Caco-2 (cell line): ENCODE results near the gene NKAIN4. TPM values are rescaled to one million over a fixed set of nuclear protein-coding genes. Genes with fewer than 3 reads are reported as not detected.

Experiments
- BruUV-seq: library from RNA; stranded (reverse); fragments of 400-500 nt; replicated peaks from 2 replicates; lab custom pipeline; 2021; lab: Mats Ljungman, UMichigan
- CTCF ChIA-PET: fragments of 300-600 bp; sonication (Branson Sonifier 250); formaldehyde crosslinking; loops from one replicate; lab custom pipeline; 2022; ENCODE audit warnings: antibody characterized with exemption; lab: Charles Lee
- POLR2A ChIA-PET: fragments of 300-600 bp; sonication (Branson Sonifier 250); formaldehyde crosslinking; loops from one replicate; lab custom pipeline; 2022; ENCODE audit warnings: antibody characterized with exemption; lab: Charles Lee
- DNase-seq, 2 experiments: peaks; one replicate each; pipeline versions ENCODE4 v3.0.0 to v3.0.0-alpha.2; 2020 to 2022
- H3K27me3 ChIP-seq: replicated peaks from 2 replicates; pipeline ENCODE4 v1.6.0; 2011; ENCODE audit warnings: low read length; ENCODE audit not compliant: control insufficient read depth, insufficient read depth
- H3K36me3 ChIP-seq: 2 replicates; pipeline ENCODE4 v1.5.1; 2011; ENCODE audit warnings: low read length; ENCODE audit not compliant: control insufficient read depth, insufficient read depth
- H3K4me1 ChIP-seq: fragments of 250-450 bp; sonication (Bioruptor Pico); 2 replicates; pipeline ENCODE4 v1.5.1; 2020; ENCODE audit warnings: mild to moderate bottlenecking
- H3K4me3 ChIP-seq: 2 replicates; pipeline ENCODE4 v1.5.1; 2011; ENCODE audit warnings: low read depth, mild to moderate bottlenecking, control low read depth, low read length
- H3K9me3 ChIP-seq: fragments of 250-450 bp; sonication (Bioruptor Pico); 2 replicates; pipeline ENCODE4 v1.5.1; 2020; ENCODE audit warnings: mild to moderate bottlenecking, moderate library complexity
- H3K27ac Mint-ChIP-seq: one replicate; pipeline ENCODE4 v1.8.0; 2022; ENCODE audit warnings: mixed read lengths; ENCODE audit not compliant: unreplicated experiment
- H3K27me3 Mint-ChIP-seq: one replicate; pipeline ENCODE4 v1.8.0; 2022; ENCODE audit warnings: mixed read lengths; ENCODE audit not compliant: insufficient read depth, unreplicated experiment
- H3K36me3 Mint-ChIP-seq: one replicate; pipeline ENCODE4 v1.8.0; 2022; ENCODE audit warnings: mild to moderate bottlenecking, mixed read lengths; ENCODE audit not compliant: insufficient read depth, unreplicated experiment
- H3K4me1 Mint-ChIP-seq: one replicate; pipeline ENCODE4 v1.8.0; 2022; ENCODE audit warnings: low read depth, mixed read lengths; ENCODE audit not compliant: unreplicated experiment
- H3K4me3 Mint-ChIP-seq: one replicate; pipeline ENCODE4 v1.8.0; 2022; ENCODE audit warnings: mild to moderate bottlenecking, moderate library complexity, mixed read lengths; ENCODE audit not compliant: unreplicated experiment
- H3K9me3 Mint-ChIP-seq: one replicate; pipeline ENCODE4 v1.8.0; 2022; ENCODE audit warnings: mixed read lengths; ENCODE audit not compliant: unreplicated experiment
- intact Hi-C: fragments of 100-400 bp; cut with micrococcal nuclease; formaldehyde crosslinking; loops from one replicate; pipeline ENCODE4 v1.10.0; 2022; ENCODE audit not compliant: unreplicated experiment
- total RNA-seq: library from RNA; stranded (reverse); gene quantifications from 2 replicates; pipeline ENCODE4 v1.2.3, GENCODE V29; 2022
- TF ChIP-seq, protein P1 (sequence below), 2 experiments: fragments of 200-600 bp in 1 of 2; IDR thresholded peaks; 1 replicate in 1 of 2; 2 replicates in 1 of 2; pipeline versions ENCODE4 v1.5.1 to v1.8.0; 2011 to 2022; ENCODE audit warnings: antibody characterized with exemption in 1 of 2, control low read depth in 1 of 2, inconsistent platforms in 1 of 2, low read depth in 1 of 2, low read length in 1 of 2, mild to moderate bottlenecking in 1 of 2, moderate library complexity in 1 of 2; ENCODE audit not compliant: insufficient read depth in 1 of 2, severe bottlenecking in 1 of 2, unreplicated experiment in 1 of 2

NKAIN4 gene
- total RNA-seq, 1 experiment from 2014 or later = 2.7 TPM

DNA sequence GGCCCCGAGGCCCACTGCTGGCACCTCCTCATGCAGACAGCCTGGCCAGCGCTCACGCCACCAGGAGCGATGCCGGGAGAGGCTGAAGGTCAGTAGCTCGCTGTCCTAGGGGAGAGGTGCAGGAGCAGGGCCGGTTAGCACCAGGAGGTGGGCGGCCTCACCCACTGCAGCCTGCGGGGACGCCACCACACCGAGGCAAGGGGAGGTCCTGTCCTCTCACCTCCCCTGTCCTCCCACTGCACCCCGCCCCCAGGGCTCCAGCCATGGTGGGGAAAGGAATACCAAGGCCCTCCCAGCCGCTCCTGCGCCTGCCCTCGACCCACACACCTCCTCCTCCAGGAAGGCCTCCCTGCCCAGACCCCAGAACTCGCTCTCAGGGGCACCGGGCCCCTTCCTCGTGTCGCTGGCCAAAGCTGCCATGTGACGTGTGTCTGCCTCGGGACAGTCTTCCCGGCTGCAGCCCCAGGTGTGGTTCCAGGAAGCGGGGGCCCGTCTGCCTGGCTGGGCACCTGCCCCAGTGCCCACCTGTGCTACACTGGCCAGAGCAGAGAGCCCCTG is 6.5 kb downstream of the NKAIN4 start:
- intact Hi-C loops = no loop called here
- Histone ChIP-seq H3K9me3 (no peaks in the 10 kb centered on the region), H3K36me3 (no peaks in the 10 kb centered on the region), H3K4me1 (peaks cover 36% of the 10 kb centered on the region), H3K27me3 (no peaks in the 10 kb centered on the region), H3K4me3 (no peak overlapping the region)
- Mint-ChIP-seq H3K27me3 (no peaks in the 10 kb centered on the region), H3K4me1 (peaks cover 24% of the 10 kb centered on the region), H3K27ac (no peak overlapping the region), H3K4me3 (no peak overlapping the region), H3K9me3 (no peaks in the 10 kb centered on the region), H3K36me3 (peaks cover 9% of the 10 kb centered on the region)
- TF ChIP-seq, protein P1, sequence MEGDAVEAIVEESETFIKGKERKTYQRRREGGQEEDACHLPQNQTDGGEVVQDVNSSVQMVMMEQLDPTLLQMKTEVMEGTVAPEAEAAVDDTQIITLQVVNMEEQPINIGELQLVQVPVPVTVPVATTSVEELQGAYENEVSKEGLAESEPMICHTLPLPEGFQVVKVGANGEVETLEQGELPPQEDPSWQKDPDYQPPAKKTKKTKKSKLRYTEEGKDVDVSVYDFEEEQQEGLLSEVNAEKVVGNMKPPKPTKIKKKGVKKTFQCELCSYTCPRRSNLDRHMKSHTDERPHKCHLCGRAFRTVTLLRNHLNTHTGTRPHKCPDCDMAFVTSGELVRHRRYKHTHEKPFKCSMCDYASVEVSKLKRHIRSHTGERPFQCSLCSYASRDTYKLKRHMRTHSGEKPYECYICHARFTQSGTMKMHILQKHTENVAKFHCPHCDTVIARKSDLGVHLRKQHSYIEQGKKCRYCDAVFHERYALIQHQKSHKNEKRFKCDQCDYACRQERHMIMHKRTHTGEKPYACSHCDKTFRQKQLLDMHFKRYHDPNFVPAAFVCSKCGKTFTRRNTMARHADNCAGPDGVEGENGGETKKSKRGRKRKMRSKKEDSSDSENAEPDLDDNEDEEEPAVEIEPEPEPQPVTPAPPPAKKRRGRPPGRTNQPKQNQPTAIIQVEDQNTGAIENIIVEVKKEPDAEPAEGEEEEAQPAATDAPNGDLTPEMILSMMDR (IDR thresholded peaks at IDR 0.05; ENCODE audit: insufficient read depth in 1 of 2, low read depth in 1 of 2, low read length in 1 of 2, severe bottlenecking in 1 of 2, unreplicated experiment in 1 of 2) = no peak
- ChIA-PET POLR2A (no interaction called here), CTCF (interaction anchor here (0.6 to 1.9 kb wide), 3 partner anchors 13 to 273 kb away, joined by 3 to 19 read pairs (median 9); no protein-coding TSS in a partner anchor)
- DNase-seq = no peak
- no TSS peak for BruUV-seq

DNA sequence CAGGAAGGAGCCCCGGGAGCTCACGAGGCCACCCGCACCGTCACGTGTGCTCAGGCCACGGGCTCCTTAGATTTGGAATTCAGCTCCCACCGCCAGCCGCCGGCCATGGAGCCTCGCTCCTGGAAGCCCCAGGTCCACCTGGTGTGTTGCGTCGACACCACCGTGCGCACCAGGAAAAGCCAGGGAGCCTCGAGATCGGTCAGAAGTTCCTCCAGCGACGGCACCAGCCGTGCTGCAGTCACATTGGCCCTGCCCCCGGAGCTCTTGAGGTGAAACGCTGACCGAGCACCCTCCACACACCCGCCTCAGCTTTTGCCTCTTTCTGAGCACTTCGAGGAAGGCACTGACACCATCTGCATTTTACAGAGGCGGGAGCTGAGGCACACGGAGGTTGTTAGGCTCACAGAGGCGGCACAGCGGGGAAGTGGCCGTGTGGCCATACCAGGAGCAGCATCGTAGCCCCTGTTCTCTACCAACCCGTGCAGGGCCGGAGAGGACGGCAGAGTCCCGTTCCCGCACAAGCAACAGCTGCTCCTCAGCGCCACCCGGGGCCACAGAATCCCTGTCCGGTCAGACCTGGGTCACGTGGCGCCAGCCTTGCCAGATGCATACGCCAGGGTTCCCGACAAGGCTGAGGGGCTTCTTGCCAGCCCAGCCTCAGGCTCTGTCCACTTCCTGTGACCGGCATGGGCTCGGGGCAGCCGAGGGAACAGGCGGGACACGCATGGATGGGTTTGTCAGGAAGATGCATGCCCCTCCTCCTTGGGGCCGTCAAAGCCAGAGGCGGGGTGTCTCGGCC is 7.6 kb downstream of the NKAIN4 start:
- Mint-ChIP-seq H3K27me3 (no peaks in the 10 kb centered on the region), H3K9me3 (no peaks in the 10 kb centered on the region), H3K4me3 (no peak overlapping the region), H3K27ac (no peak overlapping the region), H3K36me3 (peaks cover 9% of the 10 kb centered on the region), H3K4me1 (peaks cover 24% of the 10 kb centered on the region)
- TF ChIP-seq, protein P1 (IDR thresholded peaks at IDR 0.05; ENCODE audit: insufficient read depth in 1 of 2, low read depth in 1 of 2, low read length in 1 of 2, severe bottlenecking in 1 of 2, unreplicated experiment in 1 of 2) = no peak
- no TSS peak for BruUV-seq
- Histone ChIP-seq H3K27me3 (no peaks in the 10 kb centered on the region), H3K4me3 (no peak overlapping the region), H3K9me3 (no peaks in the 10 kb centered on the region), H3K36me3 (no peaks in the 10 kb centered on the region), H3K4me1 (peaks cover 42% of the 10 kb centered on the region)
- intact Hi-C loops = no loop called here
- ChIA-PET POLR2A (no interaction called here), CTCF (interaction anchor here (0.6 to 1.8 kb wide), 3 partner anchors 14 to 272 kb away, joined by 3 to 15 read pairs (median 9); no protein-coding TSS in a partner anchor)
- no peak for DNase-seq

DNA sequence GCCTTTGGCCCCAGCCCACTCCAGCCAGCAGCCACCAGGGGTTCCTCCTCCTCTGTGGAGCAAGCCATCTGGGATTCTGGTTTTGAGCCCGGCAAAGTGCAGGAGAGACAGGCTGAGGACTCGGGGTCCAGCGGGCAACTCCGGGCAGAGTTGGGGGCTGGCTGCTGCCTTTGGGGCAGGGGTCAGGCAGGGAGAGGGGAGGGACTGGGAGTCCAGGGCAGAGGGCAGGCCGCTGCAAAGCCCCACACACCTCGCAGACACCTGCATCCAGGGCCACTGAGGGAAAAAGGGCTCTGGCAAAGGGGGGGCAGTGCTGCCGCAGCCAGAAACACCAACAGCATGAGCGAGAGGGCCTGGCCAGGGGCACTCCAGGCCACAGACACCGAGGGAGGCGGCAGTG is 9.8 kb downstream of the NKAIN4 start:
- intact Hi-C loops = no loop called here
- Histone ChIP-seq H3K36me3 (no peaks in the 10 kb centered on the region), H3K9me3 (no peaks in the 10 kb centered on the region), H3K4me1 (peaks cover 38% of the 10 kb centered on the region), H3K27me3 (no peaks in the 10 kb centered on the region), H3K4me3 (no peak overlapping the region)
- no peaks in the 10 kb centered on the region for H3K36me3 Mint-ChIP-seq
- TF ChIP-seq, protein P1 (IDR thresholded peaks at IDR 0.05; ENCODE audit: insufficient read depth in 1 of 2, low read depth in 1 of 2, low read length in 1 of 2, severe bottlenecking in 1 of 2, unreplicated experiment in 1 of 2) = no peak
- H3K27me3 Mint-ChIP-seq = no peaks in the 10 kb centered on the region
- H3K9me3 Mint-ChIP-seq = no peaks in the 10 kb centered on the region
- H3K4me1 Mint-ChIP-seq = peaks cover 11% of the 10 kb centered on the region
- CTCF ChIA-PET = interaction anchor here (1.7 kb wide), 1 partner anchor 9 kb away, joined by 8 read pairs; the partner anchor contains the start of gene BIRC7
- DNase-seq = no peak
- H3K27ac Mint-ChIP-seq = no peak overlapping the region
- no peak overlapping the region for H3K4me3 Mint-ChIP-seq
- BruUV-seq = no TSS peak
- POLR2A ChIA-PET = no interaction called here
